ENCODE measurements around the gene CYP51A1.
"Not testable (repeated sequence)": the region's sequence is repeated elsewhere in the genome, so short reads cannot be mapped to it uniquely, and the experiment has no call there.

CYP51A1 gene

GRCh38 chr7:92121681-92122080, 12.6 kb downstream of the CYP51A1 start:
- no peak for DNase-seq

GRCh38 chr7:92119213-92119759, 15.0 kb downstream of the CYP51A1 start:
- DNase-seq = no peak

- DNase-seq = peak in 1 of 2 experiments; percentile 8
Observed at GRCh38 chr7:92116949-92117348, 17.3 kb downstream of the CYP51A1 start.

- DNase-seq = peak; percentile 83 to 95
Observed at GRCh38 chr7:92115821-92116220, 18.5 kb downstream of the CYP51A1 start.

- no peak for DNase-seq
Observed at GRCh38 chr7:92110857-92111256, 23.4 kb downstream of the CYP51A1 start.

- no peak for DNase-seq
Observed at GRCh38 chr7:92108821-92109220, 25.5 kb downstream of the CYP51A1 start.

GRCh38 chr7:92102862-92103261, 31.4 kb downstream of the CYP51A1 start:
- DNase-seq = not testable (repeated sequence)

- no peak for DNase-seq
Observed at GRCh38 chr7:92100534-92100933, 33.7 kb downstream of the CYP51A1 start.

GRCh38 chr7:92095380-92095779, 38.9 kb downstream of the CYP51A1 start:
- no peak for DNase-seq

GRCh38 chr7:92092210-92092609, 42.1 kb downstream of the CYP51A1 start:
- no peak for DNase-seq

- DNase-seq = no peak
Observed at GRCh38 chr7:92088266-92088665, 46.0 kb downstream of the CYP51A1 start.

GRCh38 chr7:92083922-92084321, 50.4 kb downstream of the CYP51A1 start:
- not testable (repeated sequence) for DNase-seq

- no peak for DNase-seq
Observed at GRCh38 chr7:92076509-92076908, 57.8 kb downstream of the CYP51A1 start.

GRCh38 chr7:92075455-92076158, 58.7 kb downstream of the CYP51A1 start:
- DNase-seq = no peak

- DNase-seq = no peak
Observed at GRCh38 chr7:92072708-92073107, 61.6 kb downstream of the CYP51A1 start.

- no peak for DNase-seq
Observed at GRCh38 chr7:92072121-92072520, 62.2 kb downstream of the CYP51A1 start.

GRCh38 chr7:92071032-92071431, 63.2 kb downstream of the CYP51A1 start:
- no peak for DNase-seq

- no peak for DNase-seq
Observed at GRCh38 chr7:92064438-92065029, 69.7 kb downstream of the CYP51A1 start.

Measured in NCI-H524 (cell line).